Right cardiac atrium (tissue), 5 donors: ENCODE data around the gene MACROD2. TPM values are rescaled to one million over a fixed set of nuclear protein-coding genes. Genes with fewer than 3 reads are reported as not detected.

Experiments used
- ATAC-seq, 2 donors: fragments of 200-7000 bp; cut with Tn5 transposase; one replicate each; pipeline versions ENCODE4 v1.8.0 to v1.9.1; 2020; ENCODE audit warnings: moderate library complexity in 2 of 2, mild to moderate bottlenecking in 1 of 2
- DNase-seq, 3 donors: peaks; one replicate each; pipeline ENCODE4 v3.0.0-alpha.2; 2020
- H3K27ac ChIP-seq: one replicate; pipeline ENCODE4 v1.5.1; 2013; ENCODE audit warnings: mild to moderate bottlenecking, low read length, control low read depth, moderate library complexity
- H3K27me3 ChIP-seq: one replicate; pipeline ENCODE4 v1.6.1; 2013; ENCODE audit not compliant: control insufficient read depth, insufficient read depth
- H3K4me1 ChIP-seq: one replicate; pipeline ENCODE4 v1.6.1; 2013; ENCODE audit warnings: low read length; ENCODE audit not compliant: control insufficient read depth, insufficient read depth
- H3K4me3 ChIP-seq: one replicate; pipeline ENCODE4 v1.5.1; 2013; ENCODE audit warnings: low read length, control low read depth
- H3K9me3 ChIP-seq: one replicate; pipeline ENCODE4 v1.6.1; 2013; ENCODE audit warnings: low read length; ENCODE audit not compliant: control insufficient read depth
- WGBS: extraction: QIAGEN DNeasy Blood & Tissue Kit; methylation state at CpG from one replicate; pipeline ENCODE4 v1.1.7; 2013; 5-methylcytosine and 5-hydroxymethylcytosine counted together
- intact Hi-C, 4 donors: fragments of 100-400 bp; cut with DNase I; formaldehyde crosslinking; loops; one replicate each; pipeline versions ENCODE4 v1.11.0 to v1.14.0; 2022 to 2023
- polyA plus RNA-seq: library from polyadenylated mRNA; stranded (reverse); fragments of 200-250 nt; gene quantifications from one replicate; pipeline ENCODE4 v1.2.3, GENCODE V29; 2013
- total RNA-seq, 4 donors: library from RNA; stranded (reverse); fragmentation: NEBNext Ultra II Directional; extraction: Animal tissue kit (Norgen Biotek cat#: 25700); gene quantifications; one replicate each; pipeline ENCODE4 v1.2.1, GENCODE V29; 2021
- donor health status: healthy with polysubstance abuse.
- donor health status: DM: no; HTN: yes; CAD: no.
- donor health status: DM: no; HTN: no; CAD: no.
- donor health status: DM: no; HTN: yes; CAD: no; lungs with severe emphysema.
- donor health status: DM: yes; HTN: yes; CAD: no.

The MACROD2 gene
- total and polyA plus RNA-seq, 5 donors: 0.61 to 4.4 (median 2.4) TPM

DNA sequence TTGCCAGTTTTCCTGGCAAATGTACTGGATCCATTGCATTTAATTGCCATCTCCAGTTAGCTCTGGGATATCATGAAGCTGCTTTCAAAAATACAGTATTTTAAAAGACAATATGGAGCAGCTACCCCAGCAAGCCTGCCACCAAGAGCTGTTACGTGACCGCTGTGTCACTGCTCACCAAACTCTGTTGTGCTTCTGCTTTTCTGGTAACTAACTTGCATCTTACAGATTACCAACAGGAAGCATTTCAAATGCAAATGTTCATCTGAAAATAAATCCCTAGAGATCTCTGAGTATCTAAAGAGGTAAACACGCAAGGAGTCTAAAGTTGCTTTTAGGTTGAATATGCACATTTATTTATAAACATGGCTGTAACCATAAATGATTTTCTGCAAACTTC is 1569.7 kb downstream of the MACROD2 start:
- DNase-seq (no peak), ATAC-seq (no peak)
- intact Hi-C loops: no loop called here

DNA sequence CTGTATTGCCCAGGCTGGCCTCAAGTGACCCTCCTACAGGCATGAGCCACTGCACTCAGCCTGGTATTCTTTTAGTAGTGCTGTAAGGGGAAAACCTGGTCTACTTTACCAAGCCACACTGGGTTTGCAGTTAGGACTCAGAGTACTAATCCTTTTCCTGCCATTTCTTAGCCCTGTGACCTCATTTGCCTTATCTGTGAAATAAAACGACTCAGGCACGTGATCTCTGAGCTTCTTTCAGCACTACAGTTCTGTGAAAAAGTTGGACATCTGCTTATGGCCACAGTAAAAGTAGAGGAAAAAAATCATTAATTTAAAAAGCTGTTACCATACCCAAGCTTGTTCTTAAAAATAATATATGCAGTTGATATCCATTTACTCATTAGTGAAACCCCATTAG is 1570.5 kb downstream of the MACROD2 start:
- DNase-seq (no peak), ATAC-seq (peak in 1 of 2 donors; percentile 29)
- Histone ChIP-seq H3K9me3 (no peaks in the 10 kb centered on the region), H3K27me3 (no peaks in the 10 kb centered on the region), H3K4me1 (no peaks in the 10 kb centered on the region), H3K27ac (no peak overlapping the region), H3K4me3 (no peak overlapping the region)
- WGBS: 15% methylated on average over 2 of the region's 2 CpGs
- intact Hi-C loops: no loop called here

More for the DNA sequence above, 1569.7 kb downstream of the MACROD2 start:
- no peak overlapping the region for H3K27ac ChIP-seq
- H3K4me1 ChIP-seq: no peaks in the 10 kb centered on the region
- no peaks in the 10 kb centered on the region for H3K9me3 ChIP-seq
- WGBS: 79% methylated on average over 3 of the region's 3 CpGs
- no peaks in the 10 kb centered on the region for H3K27me3 ChIP-seq
- H3K4me3 ChIP-seq: no peak overlapping the region

DNA sequence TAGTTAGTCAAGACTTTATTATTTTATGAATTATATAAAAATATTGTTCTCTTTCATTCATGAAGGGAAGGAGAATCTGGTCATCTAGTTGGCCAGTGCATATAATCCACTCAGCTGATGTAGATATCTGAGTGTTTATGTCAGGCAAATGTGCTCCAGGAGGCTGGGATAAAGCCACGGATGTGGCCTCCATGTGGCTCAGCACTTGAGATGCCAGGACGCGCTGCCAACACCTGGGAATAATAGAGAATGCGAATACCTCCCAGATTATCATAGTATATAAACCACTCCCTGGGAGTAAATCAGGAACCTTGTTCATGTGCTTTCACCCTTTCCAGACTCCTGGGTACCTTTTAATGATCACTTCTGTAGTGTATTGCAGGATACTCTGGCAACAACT is 1571.9 kb downstream of the MACROD2 start:
- Histone ChIP-seq H3K9me3 (no peaks in the 10 kb centered on the region), H3K27ac (no peak overlapping the region), H3K27me3 (no peaks in the 10 kb centered on the region), H3K4me3 (no peak overlapping the region), H3K4me1 (no peaks in the 10 kb centered on the region)
- DNase-seq: no peak
- WGBS: 85% methylated on average over 4 of the region's 4 CpGs
- intact Hi-C loops: no loop called here
- no peak for ATAC-seq

DNA sequence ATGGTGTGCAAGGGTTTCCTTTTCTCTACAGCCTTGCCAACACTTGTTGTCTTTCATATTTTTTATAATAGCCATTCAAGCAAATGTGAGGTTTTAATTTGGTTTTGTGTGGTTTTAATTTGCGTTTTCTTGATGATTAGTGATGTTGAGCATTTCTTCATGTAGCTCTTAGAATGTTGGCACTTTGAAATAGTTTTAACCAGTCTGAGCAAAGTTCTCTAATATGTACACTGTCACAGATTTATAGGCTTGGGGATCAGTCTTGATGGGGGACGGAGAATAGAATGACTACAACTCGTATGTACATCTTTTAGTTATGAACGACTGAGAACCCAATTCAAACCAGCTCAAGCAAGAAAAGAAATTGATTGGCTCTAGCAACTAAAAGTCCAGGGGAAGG is 1574.8 kb downstream of the MACROD2 start:
- H3K27ac ChIP-seq: no peak overlapping the region
- DNase-seq (no peak), ATAC-seq (no peak)
- no peak overlapping the region for H3K4me3 ChIP-seq
- no peaks in the 10 kb centered on the region for H3K9me3 ChIP-seq
- WGBS: 90% methylated on average over 4 of the region's 4 CpGs
- intact Hi-C loops: no loop called here
- no peaks in the 10 kb centered on the region for H3K4me1 ChIP-seq
- no peaks in the 10 kb centered on the region for H3K27me3 ChIP-seq

DNA sequence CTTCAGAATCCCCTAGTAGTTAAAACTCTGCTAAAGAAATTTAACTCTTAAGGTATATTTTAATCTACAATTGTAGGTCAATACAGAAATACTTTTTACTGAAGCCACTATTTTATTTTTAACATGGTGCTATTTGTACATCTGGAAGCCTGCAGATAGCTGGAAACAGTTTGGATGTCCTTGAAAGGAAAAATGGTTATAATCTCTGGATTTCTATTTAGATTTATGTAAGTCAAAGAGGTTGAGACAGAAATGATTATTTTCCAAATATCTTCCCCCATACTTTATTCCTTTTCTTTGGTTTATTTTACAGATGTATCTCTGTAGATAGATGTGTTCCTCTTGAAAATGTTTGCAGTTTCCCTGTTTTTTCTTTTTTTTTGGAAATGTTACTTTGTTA is 1575.7 kb downstream of the MACROD2 start:
- DNase-seq: no peak
- Histone ChIP-seq H3K27ac (no peak overlapping the region), H3K9me3 (no peaks in the 10 kb centered on the region), H3K4me1 (no peaks in the 10 kb centered on the region), H3K4me3 (no peak overlapping the region), H3K27me3 (no peaks in the 10 kb centered on the region)
- ATAC-seq: no peak
- intact Hi-C loops: no loop called here

DNA sequence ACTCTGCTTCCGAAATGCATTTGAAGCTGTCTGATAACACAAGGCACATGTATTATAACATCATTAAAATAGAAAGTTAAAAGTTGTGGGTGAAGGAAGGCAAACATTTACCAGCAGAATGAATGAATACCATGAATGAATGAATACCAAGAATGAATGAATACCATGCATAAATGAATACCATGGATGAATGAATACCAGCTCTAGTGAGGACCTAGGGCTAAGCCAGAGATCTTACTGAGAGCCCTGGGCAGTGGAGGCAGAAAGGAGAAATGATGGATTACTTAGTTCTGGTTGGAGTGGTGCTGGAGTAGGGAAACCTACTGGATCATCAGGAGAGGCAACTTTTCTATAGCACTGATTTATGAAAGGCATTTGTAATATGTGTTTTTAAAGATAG is 1579.9 kb downstream of the MACROD2 start:
- intact Hi-C loops: no loop called here

DNA sequence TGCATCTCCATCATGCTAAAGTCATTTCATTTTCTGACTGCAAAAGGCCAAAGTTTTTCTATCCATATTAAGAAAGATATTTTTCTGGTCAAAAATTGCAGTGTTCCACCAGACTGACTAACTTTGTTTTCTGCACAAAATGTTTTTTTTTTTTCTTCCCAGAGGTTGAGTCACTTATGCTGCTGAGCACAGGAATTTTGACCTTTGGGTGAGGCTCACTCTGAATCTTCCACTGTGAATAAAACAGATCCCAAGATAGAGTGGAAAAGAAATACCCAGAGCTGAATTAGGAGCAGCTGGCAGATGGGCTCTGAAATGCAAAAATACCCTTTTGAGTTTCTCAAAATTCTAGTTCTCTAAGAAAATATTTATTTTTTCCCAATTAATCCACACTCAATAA is 1581.1 kb downstream of the MACROD2 start:
- Histone ChIP-seq H3K27ac (no peak overlapping the region), H3K4me1 (no peaks in the 10 kb centered on the region)

More for the DNA sequence above, 1579.9 kb downstream of the MACROD2 start:
- 83% methylated on average over 1 of the region's 1 CpG for WGBS
- no peaks in the 10 kb centered on the region for H3K9me3 ChIP-seq
- H3K4me1 ChIP-seq: no peaks in the 10 kb centered on the region
- H3K4me3 ChIP-seq: no peak overlapping the region
- H3K27me3 ChIP-seq: no peaks in the 10 kb centered on the region
- no peak overlapping the region for H3K27ac ChIP-seq
- no peak for ATAC-seq
- no peak for DNase-seq

DNA sequence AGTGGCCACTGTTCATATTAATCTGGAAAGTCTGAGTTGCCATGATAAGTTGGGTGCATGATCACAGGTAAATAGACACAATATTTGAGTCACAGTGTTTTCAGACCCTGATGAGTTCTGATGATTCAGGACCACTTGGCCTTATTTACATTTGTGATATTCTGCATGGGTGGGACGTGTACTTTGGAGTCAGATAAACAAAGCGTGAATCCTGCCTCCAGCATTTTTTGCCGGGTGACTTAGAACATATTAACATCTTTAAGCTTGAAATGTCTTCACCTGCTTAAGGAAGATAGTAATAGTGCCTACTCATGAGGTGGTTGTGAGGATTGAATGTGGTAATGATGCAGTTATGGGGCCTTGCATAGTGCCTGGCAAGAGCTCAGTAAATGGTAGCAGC is 1582.8 kb downstream of the MACROD2 start:
- no peaks in the 10 kb centered on the region for H3K9me3 ChIP-seq
- no peak overlapping the region for H3K27ac ChIP-seq
- H3K27me3 ChIP-seq: no peaks in the 10 kb centered on the region
- H3K4me3 ChIP-seq: no peak overlapping the region
- ATAC-seq (no peak), DNase-seq (no peak)
- H3K4me1 ChIP-seq: no peaks in the 10 kb centered on the region
- intact Hi-C loops: no loop called here
- 84% methylated on average over 3 of the region's 3 CpGs for WGBS

More for the DNA sequence above, 1581.1 kb downstream of the MACROD2 start:
- no peak overlapping the region for H3K4me3 ChIP-seq
- ATAC-seq (no peak), DNase-seq (no peak)
- no peaks in the 10 kb centered on the region for H3K9me3 ChIP-seq
- H3K27me3 ChIP-seq: no peaks in the 10 kb centered on the region
- intact Hi-C loops: no loop called here

DNA sequence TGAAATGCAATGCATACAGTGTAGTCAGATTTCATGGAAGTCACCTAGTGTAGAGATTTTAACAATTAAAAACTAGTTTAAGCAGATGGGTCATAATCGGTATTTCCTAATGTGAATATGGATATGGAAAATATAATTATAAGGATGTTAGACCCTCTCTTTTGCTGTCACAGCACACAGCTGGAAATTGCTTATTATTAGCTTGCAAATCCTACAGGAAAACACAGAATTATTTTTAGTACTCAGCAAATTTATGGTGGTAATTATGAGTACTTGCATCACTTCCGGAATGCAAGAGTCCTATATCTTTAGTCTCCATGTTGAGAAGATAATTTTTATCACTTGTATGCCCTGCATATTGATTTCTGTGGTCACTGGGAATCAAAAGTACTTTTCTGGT is 1584.4 kb downstream of the MACROD2 start:
- H3K4me3 ChIP-seq: no peak overlapping the region
- no peaks in the 10 kb centered on the region for H3K9me3 ChIP-seq
- no peak overlapping the region for H3K27ac ChIP-seq
- ATAC-seq (no peak), DNase-seq (no peak)
- H3K4me1 ChIP-seq: no peaks in the 10 kb centered on the region
- H3K27me3 ChIP-seq: no peaks in the 10 kb centered on the region
- 58% methylated on average over 2 of the region's 2 CpGs for WGBS
- intact Hi-C loops: no loop called here

DNA sequence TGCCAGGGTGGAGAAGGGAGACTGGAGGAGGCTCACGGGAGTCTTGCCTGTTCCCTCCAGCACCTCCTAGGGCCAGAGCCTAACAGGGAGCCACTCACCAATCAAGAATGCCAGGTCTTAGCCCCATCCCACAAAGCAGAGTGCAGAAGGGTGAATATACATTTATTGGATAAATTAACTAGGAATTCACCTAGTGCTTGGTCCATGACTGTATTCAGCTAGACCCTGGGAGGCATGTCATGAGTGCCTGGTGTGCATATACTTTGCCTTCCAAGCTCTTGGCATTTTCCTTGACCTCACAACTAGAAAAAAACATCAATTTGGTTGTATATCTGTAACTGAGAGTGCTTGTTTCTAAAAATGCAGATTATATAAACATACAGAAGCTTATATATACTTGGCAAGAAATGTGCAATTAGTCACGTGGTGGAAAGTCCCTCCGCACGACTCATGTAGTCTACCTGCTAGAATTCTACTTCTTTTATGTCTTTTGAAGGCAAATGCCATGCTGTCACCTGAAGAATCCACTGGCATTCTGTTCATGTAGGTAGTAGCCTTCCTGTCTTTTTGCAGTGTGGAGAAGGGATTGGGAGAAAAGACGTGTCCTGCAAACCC is 1586.9 kb downstream of the MACROD2 start:
- Histone ChIP-seq H3K9me3 (no peaks in the 10 kb centered on the region), H3K4me3 (no peak overlapping the region), H3K27ac (no peak overlapping the region), H3K4me1 (no peaks in the 10 kb centered on the region), H3K27me3 (no peaks in the 10 kb centered on the region)
- WGBS: 69% methylated on average over 5 of the region's 5 CpGs
- DNase-seq (no peak), ATAC-seq (no peak)
- intact Hi-C loops: no loop called here

DNA sequence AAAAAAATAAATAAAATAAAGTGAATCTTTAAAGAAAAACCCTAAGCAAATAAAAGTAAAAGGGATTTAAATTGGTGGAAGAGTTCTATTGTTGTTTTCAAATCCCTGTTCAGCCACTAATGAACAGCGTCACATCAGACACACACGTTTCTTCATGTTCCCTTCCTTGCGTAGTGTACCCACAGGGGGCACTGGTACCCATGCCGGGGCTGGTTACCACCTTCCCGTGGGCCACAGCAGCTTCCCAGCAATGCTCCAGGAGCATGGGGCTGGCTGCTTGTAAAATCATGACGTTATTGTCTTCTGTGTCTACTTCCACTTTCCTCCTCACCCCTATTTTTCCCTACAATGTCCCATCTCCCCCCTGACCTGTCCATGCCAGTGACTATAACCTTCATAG is 1589.2 kb downstream of the MACROD2 start:
- Histone ChIP-seq H3K4me1 (no peaks in the 10 kb centered on the region), H3K27me3 (no peaks in the 10 kb centered on the region), H3K27ac (no peak overlapping the region), H3K4me3 (no peak overlapping the region), H3K9me3 (no peaks in the 10 kb centered on the region)
- WGBS: 85% methylated on average over 6 of the region's 6 CpGs
- intact Hi-C loops: no loop called here
- no peak for DNase-seq
- no peak for ATAC-seq

DNA sequence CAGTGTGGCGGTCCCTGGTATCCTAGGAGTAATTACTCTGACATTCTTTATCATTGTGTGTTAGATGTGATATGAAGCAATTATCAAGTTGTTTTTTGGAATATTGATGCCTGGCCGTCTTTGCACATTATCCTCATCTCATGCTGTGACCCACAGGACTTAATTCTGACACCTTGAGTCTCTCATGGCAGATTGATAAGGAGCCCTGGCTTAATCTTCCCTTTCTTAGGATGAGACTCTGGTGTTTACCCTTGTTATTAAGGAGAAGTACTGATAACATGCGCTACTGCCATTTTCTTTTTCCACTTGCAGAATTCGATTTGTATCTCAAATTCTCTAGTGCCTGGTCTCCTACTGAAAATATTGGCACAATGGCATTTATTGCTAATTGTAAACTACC is 1597.8 kb downstream of the MACROD2 start:
- intact Hi-C loops: no loop called here
- Histone ChIP-seq H3K27ac (no peak overlapping the region), H3K27me3 (no peaks in the 10 kb centered on the region), H3K4me1 (no peaks in the 10 kb centered on the region), H3K9me3 (no peaks in the 10 kb centered on the region), H3K4me3 (no peak overlapping the region)
- DNase-seq (no peak), ATAC-seq (no peak)
- 70% methylated on average over 4 of the region's 4 CpGs for WGBS
